Nasal cavity respiratory epithelium epithelial cell of viscerocranial mucosa (primary cell): ENCODE measurements around the gene NUP43. TPM values are rescaled to one million over a fixed set of nuclear protein-coding genes. Genes with fewer than 3 reads are reported as not detected.

Source experiments
- total RNA-seq: library from RNA; depleted of rRNA; stranded (reverse); fragments of >200 nt; gene quantifications from 2 replicates; pipeline ENCODE4 v1.2.3, GENCODE V29; 2014

NUP43 gene
- total RNA-seq: 20.5 and 24.8 TPM in 2 replicates

GRCh38 chr6:149746147-149746946 lies at the start of gene NUP43:
NUP43 (minus strand) TSS chr6:149746529; CDS start chr6:149746495, 34 bp downstream.

GRCh38 chr6:149749594-149750135 lies 3.3 kb upstream of the NUP43 start, which contains the start of gene PCMT1:
PCMT1 (plus strand) TSS chr6:149749741; CDS start chr6:149749902, 161 bp downstream.

GRCh38 chr6:149717588-149718458 lies 28.5 kb downstream of the NUP43 start, which contains the start of gene LATS1:
LATS1 (minus strand) TSS chr6:149718101; CDS start chr6:149702126, 15,975 bp downstream.

Other genes with a start within 250 kb of the NUP43 start
- gene PPIL4, start 200.5 kb downstream of the NUP43 start, total RNA-seq: 37.9 and 38.3 TPM in 2 replicates
- 45.3 and 47.2 TPM in 2 replicates for gene GINM1, start 180.2 kb downstream of the NUP43 start, total RNA-seq
- gene KATNA1, start 97.8 kb downstream of the NUP43 start, total RNA-seq: 34.5 and 36.8 TPM in 2 replicates
- gene LATS1, start 28.4 kb downstream of the NUP43 start, total RNA-seq: 10.9 and 18.9 TPM in 2 replicates
- 104 and 127 TPM in 2 replicates for gene PCMT1, start 3.2 kb upstream of the NUP43 start, total RNA-seq
- 167 and 205 TPM in 2 replicates for gene LRP11, start 117.8 kb upstream of the NUP43 start, total RNA-seq
- 15.0 and 18.5 TPM in 2 replicates for gene RAET1E, start 151.6 kb upstream of the NUP43 start, total RNA-seq
- 23.8 and 65.6 TPM in 2 replicates for gene RAET1G, start 176.6 kb upstream of the NUP43 start, total RNA-seq
- gene ULBP2, start 195.5 kb upstream of the NUP43 start, total RNA-seq: 8.2 and 10.7 TPM in 2 replicates
- gene ULBP1, start 217.4 kb upstream of the NUP43 start, total RNA-seq: 2.7 and 9.6 TPM in 2 replicates